Fibroblast of the conjunctiva (primary cell): Measurements from ENCODE around the gene SCN2B.

ENCODE experiments used
- DNase-seq: peaks from one replicate; pipeline ENCODE4 v3.0.0-alpha.2; 2010; ENCODE audit warnings: low read depth

The SCN2B gene

GRCh38 chr11:118135051-118135795, 41.2 kb downstream of the SCN2B start:
- no peak for DNase-seq

- DNase-seq = no peak
These were observed 42.6 kb downstream of the SCN2B start for GRCh38 chr11:118133816-118134215.

- DNase-seq = no peak
These were observed 43.9 kb downstream of the SCN2B start for GRCh38 chr11:118132385-118133151.

GRCh38 chr11:118129471-118130172, 46.8 kb downstream of the SCN2B start:
- no peak for DNase-seq

GRCh38 chr11:118128721-118129470, 47.5 kb downstream of the SCN2B start:
- DNase-seq = no peak

GRCh38 chr11:118128310-118128709, 48.1 kb downstream of the SCN2B start:
- no peak for DNase-seq

- DNase-seq = no peak
These were observed 50.2 kb downstream of the SCN2B start for GRCh38 chr11:118126082-118126838.

GRCh38 chr11:118124929-118125535, 51.4 kb downstream of the SCN2B start:
- no peak for DNase-seq

- no peak for DNase-seq
These were observed 55.6 kb downstream of the SCN2B start for GRCh38 chr11:118120793-118121192.

- no peak for DNase-seq
These were observed 58.4 kb downstream of the SCN2B start for GRCh38 chr11:118117790-118118601.

GRCh38 chr11:118115048-118115447, 61.4 kb downstream of the SCN2B start:
- no peak for DNase-seq

- no peak for DNase-seq
These were observed 62.2 kb downstream of the SCN2B start for GRCh38 chr11:118114266-118114665.

GRCh38 chr11:118112711-118113430, 63.6 kb downstream of the SCN2B start:
- DNase-seq = no peak
